ENCODE measurements around the gene CGB7. TPM values are rescaled to one million over a fixed set of nuclear protein-coding genes. Genes with fewer than 3 reads are reported as not detected.
A peak's percentile ranks its signal among the peaks of the same experiment; 100 is the strongest.
"Not testable (repeated sequence)": the region's sequence is repeated elsewhere in the genome, so short reads cannot be mapped to it uniquely, and the experiment has no call there.

Gene CGB7
- total RNA-seq, 1 donor from 2014 or later: 1.1 TPM

- DNase-seq (ENCODE audit: low read depth); FAIRE-seq; H3K36me3 ChIP-seq (ENCODE audit: control insufficient read depth, insufficient read depth, low read length); H3K27me3 ChIP-seq (ENCODE audit: control insufficient read depth, insufficient read depth, low read length); H3K4me3 ChIP-seq (ENCODE audit: low read depth, low read length): not testable (repeated sequence)
- TF ChIP-seq CTCF (IDR thresholded peaks at IDR 0.05; ENCODE audit: insufficient read depth, low read length, severe bottlenecking): peak; percentile 47
These were observed 20.7 kb downstream of the CGB7 start, which contains the start of gene CGB1 for GRCh38 chr19:49036815-49037214. TSS of gene CGB1 (minus strand) at chr19:49036895. CDS start at chr19:49036711, 184 bp downstream.

GRCh38 chr19:49031642-49032301 is 25.8 kb downstream of the CGB7 start, which contains the start of gene CGB2:
TSS of gene CGB2 (plus strand) at chr19:49031890. CDS start at chr19:49032096, 206 bp downstream.
- TF ChIP-seq CTCF (IDR thresholded peaks at IDR 0.05; ENCODE audit: insufficient read depth, low read length, severe bottlenecking): peak; percentile 24

GRCh38 chr19:49030323-49030722 is 27.2 kb downstream of the CGB7 start:
- H3K4me3 ChIP-seq (ENCODE audit: low read depth, low read length); H3K27me3 ChIP-seq (ENCODE audit: control insufficient read depth, insufficient read depth, low read length); FAIRE-seq; H3K36me3 ChIP-seq (ENCODE audit: control insufficient read depth, insufficient read depth, low read length); DNase-seq (ENCODE audit: low read depth): not testable (repeated sequence)

More at GRCh38 chr19:49031642-49032301, 25.8 kb downstream of the CGB7 start, which contains the start of gene CGB2:
- DNase-seq (ENCODE audit: low read depth); FAIRE-seq; H3K36me3 ChIP-seq (ENCODE audit: control insufficient read depth, insufficient read depth, low read length); H3K27me3 ChIP-seq (ENCODE audit: control insufficient read depth, insufficient read depth, low read length); H3K4me3 ChIP-seq (ENCODE audit: low read depth, low read length): not testable (repeated sequence)

- H3K4me3 ChIP-seq (ENCODE audit: low read depth, low read length); H3K27me3 ChIP-seq (ENCODE audit: control insufficient read depth, insufficient read depth, low read length); DNase-seq (ENCODE audit: low read depth); H3K36me3 ChIP-seq (ENCODE audit: control insufficient read depth, insufficient read depth, low read length); FAIRE-seq: not testable (repeated sequence)
These were observed 27.8 kb downstream of the CGB7 start for GRCh38 chr19:49029749-49030148.

GRCh38 chr19:49028686-49029085 is 28.9 kb downstream of the CGB7 start:
- not testable (repeated sequence) for DNase-seq (ENCODE audit: low read depth); FAIRE-seq; H3K36me3 ChIP-seq (ENCODE audit: control insufficient read depth, insufficient read depth, low read length); H3K4me3 ChIP-seq (ENCODE audit: low read depth, low read length); H3K27me3 ChIP-seq (ENCODE audit: control insufficient read depth, insufficient read depth, low read length)

GRCh38 chr19:49025599-49025998 is 31.9 kb downstream of the CGB7 start:
- not testable (repeated sequence) for H3K36me3 ChIP-seq (ENCODE audit: control insufficient read depth, insufficient read depth, low read length); FAIRE-seq

GRCh38 chr19:49025088-49025487 is 32.5 kb downstream of the CGB7 start:
- H3K36me3 ChIP-seq (ENCODE audit: control insufficient read depth, insufficient read depth, low read length); DNase-seq (ENCODE audit: low read depth); FAIRE-seq; H3K27me3 ChIP-seq (ENCODE audit: control insufficient read depth, insufficient read depth, low read length); H3K4me3 ChIP-seq (ENCODE audit: low read depth, low read length): not testable (repeated sequence)

More at GRCh38 chr19:49025599-49025998, 31.9 kb downstream of the CGB7 start:
- H3K4me3 ChIP-seq (ENCODE audit: low read depth, low read length); H3K27me3 ChIP-seq (ENCODE audit: control insufficient read depth, insufficient read depth, low read length); DNase-seq (ENCODE audit: low read depth): not testable (repeated sequence)

- not testable (repeated sequence) for DNase-seq (ENCODE audit: low read depth); FAIRE-seq; H3K4me3 ChIP-seq (ENCODE audit: low read depth, low read length); H3K27me3 ChIP-seq (ENCODE audit: control insufficient read depth, insufficient read depth, low read length); H3K36me3 ChIP-seq (ENCODE audit: control insufficient read depth, insufficient read depth, low read length)
These were observed 33.3 kb downstream of the CGB7 start, which contains the start of gene CGB3 for GRCh38 chr19:49024233-49024632. TSS of gene CGB3 (minus strand) at chr19:49024333. CDS start at chr19:49023971, 362 bp downstream.

GRCh38 chr19:49022116-49022515 is 35.4 kb downstream of the CGB7 start:
- FAIRE-seq: no peak
- DNase-seq (ENCODE audit: low read depth): no peak
- no peak for TF ChIP-seq CTCF (IDR thresholded peaks at IDR 0.05; ENCODE audit: insufficient read depth, low read length, severe bottlenecking)

More at GRCh38 chr19:49022116-49022515, 35.4 kb downstream of the CGB7 start:
- H3K4me3 ChIP-seq (ENCODE audit: low read depth, low read length): no peak overlapping the region
- no peaks in the 10 kb centered on the region for H3K36me3 ChIP-seq (ENCODE audit: control insufficient read depth, insufficient read depth, low read length)
- no peaks in the 10 kb centered on the region for H3K27me3 ChIP-seq (ENCODE audit: control insufficient read depth, insufficient read depth, low read length)
